Astrocyte (in vitro differentiated cells and primary cell): ENCODE data around the gene PDPR.

Experiments used
- EZH2 ChIP-seq: IDR thresholded peaks from 2 replicates; pipeline ENCODE4 v1.6.1; 2012; ENCODE audit warnings: mild to moderate bottlenecking, low read length, inconsistent platforms; ENCODE audit not compliant: insufficient read depth
- TF ChIP-seq, protein P1 (sequence below): IDR thresholded peaks from 2 replicates; pipeline ENCODE4 v1.5.1; 2011; ENCODE audit warnings: low read depth, mild to moderate bottlenecking, inconsistent platforms, low read length, moderate library complexity; ENCODE audit not compliant: insufficient read depth

DNA sequence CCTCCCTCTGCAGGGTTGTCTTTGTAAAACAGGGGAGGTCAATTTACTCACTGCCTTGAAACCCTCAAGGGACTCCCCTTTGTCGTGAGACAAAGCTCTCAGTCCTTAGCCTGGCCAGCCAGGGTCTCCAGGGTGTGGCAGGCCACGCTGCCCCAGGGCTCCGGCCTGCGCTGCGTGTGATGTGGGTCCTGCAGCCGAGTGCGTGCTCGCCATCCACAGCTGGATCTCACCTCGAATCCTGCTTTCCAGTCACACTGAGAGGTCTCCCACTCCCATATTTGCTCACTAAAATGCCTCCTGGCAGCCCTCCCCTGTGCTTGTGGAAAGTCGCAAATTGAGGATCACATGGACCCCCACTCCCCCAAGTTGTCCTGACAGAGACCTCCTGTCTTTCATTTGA, 49.5 kb downstream of the PDPR start:
- no peak for TF ChIP-seq EZH2
- TF ChIP-seq, protein P1, sequence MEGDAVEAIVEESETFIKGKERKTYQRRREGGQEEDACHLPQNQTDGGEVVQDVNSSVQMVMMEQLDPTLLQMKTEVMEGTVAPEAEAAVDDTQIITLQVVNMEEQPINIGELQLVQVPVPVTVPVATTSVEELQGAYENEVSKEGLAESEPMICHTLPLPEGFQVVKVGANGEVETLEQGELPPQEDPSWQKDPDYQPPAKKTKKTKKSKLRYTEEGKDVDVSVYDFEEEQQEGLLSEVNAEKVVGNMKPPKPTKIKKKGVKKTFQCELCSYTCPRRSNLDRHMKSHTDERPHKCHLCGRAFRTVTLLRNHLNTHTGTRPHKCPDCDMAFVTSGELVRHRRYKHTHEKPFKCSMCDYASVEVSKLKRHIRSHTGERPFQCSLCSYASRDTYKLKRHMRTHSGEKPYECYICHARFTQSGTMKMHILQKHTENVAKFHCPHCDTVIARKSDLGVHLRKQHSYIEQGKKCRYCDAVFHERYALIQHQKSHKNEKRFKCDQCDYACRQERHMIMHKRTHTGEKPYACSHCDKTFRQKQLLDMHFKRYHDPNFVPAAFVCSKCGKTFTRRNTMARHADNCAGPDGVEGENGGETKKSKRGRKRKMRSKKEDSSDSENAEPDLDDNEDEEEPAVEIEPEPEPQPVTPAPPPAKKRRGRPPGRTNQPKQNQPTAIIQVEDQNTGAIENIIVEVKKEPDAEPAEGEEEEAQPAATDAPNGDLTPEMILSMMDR = no peak
